Common myeloid progenitor, CD34-positive (primary cell): Measurements from ENCODE around the gene TSKS.

Experiments
- CTCF ChIA-PET: fragments of 350-600 bp; sonication (Branson Sonifier 250); formaldehyde crosslinking; loops from one replicate; lab custom pipeline; 2021; ENCODE audit warnings: antibody characterized with exemption; lab: Charles Lee
- POLR2A ChIA-PET: fragments of 350-600 bp; sonication (Branson Sonifier 250); formaldehyde crosslinking; loops from one replicate; lab custom pipeline; 2021; ENCODE audit warnings: antibody characterized with exemption; lab: Charles Lee
- DNase-seq, 3 donors: peaks; one replicate each; pipeline versions ENCODE4 v3.0.0 to v3.0.0-alpha.2; 2013
- H3K27ac ChIP-seq, 2 experiments: 1 replicate in 1 of 2; 2 replicates in 1 of 2; pipeline ENCODE4 v1.7.0; 2013; ENCODE audit warnings: inconsistent platforms in 2 of 2, low read length in 2 of 2, mild to moderate bottlenecking in 2 of 2, low read depth in 1 of 2, moderate library complexity in 1 of 2; ENCODE audit not compliant: severe bottlenecking in 2 of 2, insufficient read depth in 1 of 2, poor library complexity in 1 of 2
- H3K27me3 ChIP-seq, 5 experiments: replicated peaks in 2 of 5; 1 replicate in 3 of 5; 2 replicates in 2 of 5; pipeline versions ENCODE4 v1.6.1 to v1.7.0; 2013; ENCODE audit warnings: low read length in 4 of 5, mild to moderate bottlenecking in 2 of 5, moderate library complexity in 2 of 5, inconsistent platforms in 1 of 5; ENCODE audit not compliant: insufficient read depth in 5 of 5, control insufficient read depth in 4 of 5
- H3K36me3 ChIP-seq, 4 experiments: 1 replicate in 2 of 4; 2 replicates in 2 of 4; pipeline versions ENCODE4 v1.6.1 to v1.7.0; 2013; ENCODE audit warnings: low read length in 3 of 4, control low read depth in 1 of 4, mild to moderate bottlenecking in 1 of 4; ENCODE audit not compliant: control insufficient read depth in 4 of 4, insufficient read depth in 4 of 4
- H3K4me1 ChIP-seq, 4 experiments: 1 replicate in 3 of 4; 2 replicates in 1 of 4; pipeline versions ENCODE4 v1.6.1 to v1.7.1; 2013; ENCODE audit warnings: low read length in 3 of 4, mild to moderate bottlenecking in 3 of 4, control low read depth in 1 of 4, inconsistent platforms in 1 of 4, moderate library complexity in 1 of 4; ENCODE audit not compliant: control insufficient read depth in 4 of 4, insufficient read depth in 4 of 4; ENCODE audit errors: control extremely low read depth in 1 of 4
- H3K4me3 ChIP-seq, 7 experiments: 1 replicate in 4 of 7; 2 replicates in 3 of 7; pipeline versions ENCODE4 v1.5.1 to v1.7.0; 2013; ENCODE audit warnings: mild to moderate bottlenecking in 7 of 7, low read length in 6 of 7, moderate library complexity in 6 of 7, inconsistent platforms in 2 of 7, low read depth in 2 of 7, control low read depth in 1 of 7; ENCODE audit not compliant: insufficient read depth in 4 of 7, control insufficient read depth in 1 of 7; ENCODE audit errors: extremely low read depth in 1 of 7
- H3K9me3 ChIP-seq, 5 experiments: 1 replicate in 4 of 5; 2 replicates in 1 of 5; pipeline versions ENCODE4 v1.6.1 to v1.7.1; 2013; ENCODE audit warnings: low read length in 4 of 5, mild to moderate bottlenecking in 2 of 5, inconsistent platforms in 1 of 5, low read depth in 1 of 5, moderate library complexity in 1 of 5; ENCODE audit not compliant: control insufficient read depth in 4 of 5, insufficient read depth in 2 of 5; ENCODE audit errors: control extremely low read depth in 1 of 5
- WGBS: methylation state at CpG from one replicate; pipeline ENCODE4 v1.1.5; 2013; ENCODE audit not compliant: insufficient coverage; 5-methylcytosine and 5-hydroxymethylcytosine counted together

TSKS gene

GRCh38 chr19:49718991-49719390 lies 44.1 kb downstream of the TSKS start:
- Histone ChIP-seq H3K4me1 (peaks cover 0 to 4% (median 2%) of the 10 kb centered on the region in 4 experiments), H3K4me3 (no peak overlapping the region), H3K27ac (no peak overlapping the region), H3K36me3 (no peaks in the 10 kb centered on the region), H3K27me3 (no peaks in the 10 kb centered on the region), H3K9me3 (no peaks in the 10 kb centered on the region)
- DNase-seq: peak in 2 of 3 donors; percentile 16 to 33
- POLR2A ChIA-PET: interaction anchor here (0.6 kb wide), 1 partner anchor 20 kb away, joined by 4 read pairs; no protein-coding TSS in a partner anchor
- 93% methylated on average over 2 of the region's 6 CpGs for WGBS
- CTCF ChIA-PET: interaction anchor here (1.6 kb wide), 1 partner anchor 16 kb away, joined by 3 read pairs; no protein-coding TSS in a partner anchor

GRCh38 chr19:49718511-49718910 lies 44.6 kb downstream of the TSKS start:
- CTCF ChIA-PET: interaction anchor here (1.2 to 3.1 kb wide), 5 partner anchors 9 to 27 kb away, joined by 3 to 13 read pairs (median 5); no protein-coding TSS in a partner anchor
- POLR2A ChIA-PET: no interaction called here
- no peaks in the 10 kb centered on the region for H3K36me3 ChIP-seq
- peak in 2 of 3 donors; percentile 13 to 26 for DNase-seq
- H3K27me3 ChIP-seq: no peaks in the 10 kb centered on the region
- WGBS: 94% methylated on average over 8 of the region's 8 CpGs
- peaks cover 0 to 4% (median 2%) of the 10 kb centered on the region in 4 experiments for H3K4me1 ChIP-seq
- H3K9me3 ChIP-seq: no peaks in the 10 kb centered on the region
- H3K4me3 ChIP-seq: no peak overlapping the region
- H3K27ac ChIP-seq: no peak overlapping the region

DNA sequence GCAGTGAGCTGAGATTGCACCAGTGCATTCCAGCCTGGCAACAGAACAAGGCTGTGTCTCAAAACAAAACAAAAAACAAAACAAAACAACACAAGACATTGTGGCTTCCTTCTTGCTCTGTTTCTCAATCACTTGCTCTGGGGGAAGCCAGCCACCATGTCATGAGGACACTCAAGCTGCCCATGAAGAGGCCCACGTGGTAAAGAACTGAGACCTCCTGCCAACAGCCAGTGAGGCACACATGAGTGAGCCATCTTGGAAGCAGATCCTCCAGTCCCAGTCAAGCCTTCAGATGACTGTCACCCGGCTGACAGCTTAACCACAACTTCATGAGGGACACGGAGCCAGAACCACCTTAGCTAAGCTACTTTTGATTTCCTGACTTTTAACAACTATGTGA lies 47.0 kb downstream of the TSKS start:
- ChIA-PET CTCF (interaction anchor here (0.6 to 3.1 kb wide), 3 partner anchors 14 to 147 kb away, joined by 3 to 13 read pairs (median 3); no protein-coding TSS in a partner anchor), POLR2A (no interaction called here)
- WGBS: 50% methylated on average over 1 of the region's 3 CpGs
- Histone ChIP-seq H3K36me3 (no peaks in the 10 kb centered on the region), H3K4me3 (no peak overlapping the region), H3K4me1 (peaks cover 0 to 4% (median 2%) of the 10 kb centered on the region in 4 experiments), H3K27me3 (no peaks in the 10 kb centered on the region), H3K27ac (peak overlapping the region in 1 of 2 experiments; percentile 43), H3K9me3 (no peaks in the 10 kb centered on the region)
- no peak for DNase-seq

DNA sequence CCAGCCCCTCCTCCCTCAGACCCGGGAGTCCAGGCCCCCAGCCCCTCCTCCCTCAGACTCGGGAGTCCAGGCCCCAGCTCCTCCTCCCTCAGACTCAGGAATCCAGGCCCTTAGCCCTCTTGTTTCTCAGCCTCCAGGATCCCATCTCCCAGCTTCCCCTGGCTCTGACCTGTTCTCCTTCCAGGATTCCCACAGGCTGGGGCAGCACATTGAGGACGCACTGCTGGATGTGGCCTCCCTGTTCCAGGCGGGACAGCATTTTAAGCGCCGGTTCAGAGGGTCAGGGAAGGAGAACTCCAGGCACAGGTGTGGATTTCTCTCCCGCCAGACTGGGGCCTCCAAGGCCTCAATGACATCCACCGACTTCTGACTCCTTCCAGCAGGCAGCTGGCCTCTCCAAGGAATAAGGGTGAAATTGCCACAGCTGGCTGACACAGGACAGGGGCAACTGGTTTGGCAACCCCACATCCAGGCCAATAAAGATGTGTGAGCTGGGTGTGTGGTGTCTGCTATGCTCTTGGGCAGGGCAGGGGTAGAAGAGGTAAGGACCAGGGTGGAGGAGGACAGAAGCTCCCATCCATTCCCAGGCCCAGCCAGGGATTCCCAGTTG lies 49.8 kb downstream of the TSKS start:
- WGBS: 99% methylated on average over 6 of the region's 8 CpGs
- H3K36me3 ChIP-seq: no peaks in the 10 kb centered on the region
- H3K27me3 ChIP-seq: no peaks in the 10 kb centered on the region
- H3K9me3 ChIP-seq: no peaks in the 10 kb centered on the region
- peaks cover 0 to 4% (median 2%) of the 10 kb centered on the region in 4 experiments for H3K4me1 ChIP-seq
- no peak overlapping the region for H3K27ac ChIP-seq
- ChIA-PET CTCF (interaction anchor here (0.5 to 0.6 kb wide), 3 partner anchors 253 to 401 kb away, joined by 3 to 4 read pairs (median 3); no protein-coding TSS in a partner anchor), POLR2A (interaction anchor here (0.6 to 0.7 kb wide), 2 partner anchors 9 to 1195 kb away, joined by 3 to 6 read pairs; no protein-coding TSS in a partner anchor)
- no peak for DNase-seq
- no peak overlapping the region for H3K4me3 ChIP-seq

DNA sequence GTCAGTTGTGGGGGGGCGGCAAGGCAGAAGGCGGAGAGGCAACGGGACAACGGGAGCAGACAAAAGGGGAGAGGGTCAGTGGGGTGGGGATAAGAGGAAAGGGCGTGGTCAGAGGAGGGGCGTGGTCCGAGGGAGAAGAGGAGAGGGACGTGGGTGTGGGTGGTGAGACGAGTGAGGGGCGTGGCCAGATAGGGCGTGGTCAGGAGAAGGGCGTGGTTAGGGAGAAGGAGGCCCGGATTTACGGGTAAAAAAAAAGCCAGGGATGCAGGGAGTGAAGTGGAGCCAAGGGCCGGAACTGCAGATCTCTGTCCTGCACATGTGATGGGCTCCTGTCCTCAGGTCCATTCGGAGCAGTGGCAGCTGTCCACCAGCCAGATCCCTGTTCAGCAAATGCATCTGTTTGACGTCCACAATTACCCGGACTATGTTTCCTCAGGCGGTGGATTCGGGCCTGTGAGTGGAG lies 50.7 kb downstream of the TSKS start:
- no peak for DNase-seq
- no peak overlapping the region for H3K27ac ChIP-seq
- H3K4me1 ChIP-seq: peaks cover 0 to 2% (median under 1%) of the 10 kb centered on the region in 4 experiments
- no peak overlapping the region for H3K4me3 ChIP-seq
- no peaks in the 10 kb centered on the region for H3K9me3 ChIP-seq
- POLR2A ChIA-PET: no interaction called here
- H3K36me3 ChIP-seq: no peaks in the 10 kb centered on the region
- no peaks in the 10 kb centered on the region for H3K27me3 ChIP-seq
- WGBS: 78% methylated on average over 16 of the region's 20 CpGs
- CTCF ChIA-PET: no interaction called here

DNA sequence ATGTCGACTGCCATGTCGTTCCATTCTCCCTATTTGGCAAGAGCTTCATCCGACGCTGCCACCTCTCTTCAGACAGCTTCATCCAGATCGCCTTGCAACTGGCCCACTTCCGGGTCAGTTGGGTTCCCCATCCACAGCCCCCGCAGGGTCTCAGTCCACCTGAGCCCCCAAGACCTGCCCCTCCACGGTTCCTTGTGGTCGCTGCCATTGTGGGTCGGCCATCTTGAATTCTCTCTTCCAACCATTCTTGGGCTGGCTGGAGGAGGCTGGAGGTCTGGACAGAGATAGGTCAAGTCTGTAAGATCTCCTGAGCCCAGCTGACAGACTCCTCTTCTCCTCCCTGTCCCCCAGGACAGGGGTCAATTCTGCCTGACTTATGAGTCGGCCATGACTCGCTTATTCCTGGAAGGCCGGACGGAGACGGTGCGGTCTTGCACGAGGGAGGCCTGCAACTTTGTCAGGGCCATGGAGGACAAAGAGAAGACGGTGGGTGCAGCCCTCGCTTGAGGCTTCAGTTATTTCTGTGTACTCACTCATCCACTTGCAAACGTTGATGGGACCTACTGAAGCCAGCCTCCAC lies 52.6 kb downstream of the TSKS start:
- Histone ChIP-seq H3K27me3 (no peaks in the 10 kb centered on the region), H3K4me3 (no peak overlapping the region), H3K27ac (no peak overlapping the region), H3K9me3 (no peaks in the 10 kb centered on the region), H3K36me3 (no peaks in the 10 kb centered on the region), H3K4me1 (no peaks in the 10 kb centered on the region)
- no peak for DNase-seq
- CTCF ChIA-PET: no interaction called here
- 97% methylated on average over 17 of the region's 20 CpGs for WGBS
- POLR2A ChIA-PET: no interaction called here

- no peak overlapping the region for H3K27ac ChIP-seq
- no peak for DNase-seq
- CTCF ChIA-PET: no interaction called here
- peaks cover 0 to 7% (median 2%) of the 10 kb centered on the region in 5 experiments for H3K27me3 ChIP-seq
- WGBS: 98% methylated on average over 15 of the region's 16 CpGs
- no peaks in the 10 kb centered on the region for H3K4me1 ChIP-seq
- POLR2A ChIA-PET: no interaction called here
- no peaks in the 10 kb centered on the region for H3K9me3 ChIP-seq
- H3K36me3 ChIP-seq: no peaks in the 10 kb centered on the region
- H3K4me3 ChIP-seq: no peak overlapping the region
Observed at GRCh38 chr19:49705919-49706318, 57.2 kb downstream of the TSKS start.
